KOPT-K1 (cell line): Measurements from ENCODE around the gene TRAF1.
A peak's percentile ranks its signal among the peaks of the same experiment; 100 is the strongest.

Experiments
- H3K27ac ChIP-seq: fragments of 200-600 bp; sonication (generic); 2 replicates; pipeline ENCODE4 v1.5.1; 2016; ENCODE audit warnings: antibody characterized with exemption, mild to moderate bottlenecking, low read depth, low read length; ENCODE audit not compliant: poor library complexity, severe bottlenecking
- H3K36me3 ChIP-seq: fragments of 200-600 bp; sonication (generic); 2 replicates; pipeline ENCODE4 v1.5.1; 2017; ENCODE audit warnings: antibody characterized with exemption, mild to moderate bottlenecking, low read length, moderate library complexity; ENCODE audit not compliant: insufficient read depth
- H3K9me3 ChIP-seq: fragments of 200-600 bp; sonication (generic); 2 replicates; pipeline ENCODE4 v1.5.1; 2017; ENCODE audit warnings: antibody characterized with exemption, low read length, mild to moderate bottlenecking; ENCODE audit not compliant: insufficient read depth, poor library complexity, severe bottlenecking

TRAF1 gene

DNA sequence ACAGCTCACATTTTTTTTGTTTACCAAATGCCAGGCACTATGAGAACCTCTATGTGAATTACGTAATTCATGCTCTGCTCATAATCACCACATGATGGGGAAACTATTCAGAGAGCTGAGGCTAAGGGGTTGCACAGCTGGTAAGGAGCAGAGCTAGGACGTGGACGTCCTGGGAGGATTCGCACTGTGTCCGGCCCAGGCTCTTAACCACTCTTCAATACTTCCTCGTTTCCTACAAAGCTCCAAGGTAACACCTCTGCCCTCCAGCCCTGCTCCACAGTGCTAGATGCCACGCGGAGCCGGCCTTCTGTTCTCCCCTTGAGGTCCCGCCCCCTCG, 58.3 kb downstream of the TRAF1 start:
- peak overlapping the region; percentile 29 for H3K27ac ChIP-seq
- H3K9me3 ChIP-seq = no peaks in the 10 kb centered on the region
- H3K36me3 ChIP-seq = peaks cover 90% of the 10 kb centered on the region

DNA sequence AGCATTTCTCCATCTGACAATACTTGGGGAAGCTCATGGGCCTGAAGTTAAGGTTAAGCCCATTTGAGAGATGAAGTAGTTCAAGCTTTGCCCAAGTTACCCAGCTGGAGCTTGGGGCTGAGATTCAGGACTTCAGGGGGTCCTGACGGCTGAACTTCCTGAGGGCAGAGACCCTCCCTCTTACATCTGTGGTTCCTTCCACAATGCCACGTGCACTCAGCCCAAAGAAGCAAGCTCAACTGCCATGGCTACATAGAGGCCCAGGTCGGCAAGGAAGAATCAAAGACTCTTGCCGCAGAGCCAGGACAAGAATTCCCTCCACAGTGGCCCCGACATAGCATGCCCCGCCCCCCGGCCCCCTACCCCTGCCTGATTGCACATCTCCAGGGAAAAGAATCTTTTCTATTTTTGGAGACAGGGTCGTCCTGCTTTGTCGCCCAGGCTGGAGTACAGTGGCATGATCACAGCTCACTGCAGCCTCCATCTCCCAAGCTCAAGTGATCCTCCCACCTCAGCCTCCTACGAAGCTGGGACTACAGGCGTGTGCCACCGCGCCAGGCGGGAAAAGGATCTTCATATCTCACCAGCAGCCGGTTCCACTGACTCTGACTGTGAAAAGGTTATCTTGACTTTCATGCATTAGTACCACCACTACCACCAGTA, 58.8 kb downstream of the TRAF1 start:
- no peaks in the 10 kb centered on the region for H3K9me3 ChIP-seq
- H3K27ac ChIP-seq = peak overlapping the region; percentile 29
- peaks cover 90% of the 10 kb centered on the region for H3K36me3 ChIP-seq

DNA sequence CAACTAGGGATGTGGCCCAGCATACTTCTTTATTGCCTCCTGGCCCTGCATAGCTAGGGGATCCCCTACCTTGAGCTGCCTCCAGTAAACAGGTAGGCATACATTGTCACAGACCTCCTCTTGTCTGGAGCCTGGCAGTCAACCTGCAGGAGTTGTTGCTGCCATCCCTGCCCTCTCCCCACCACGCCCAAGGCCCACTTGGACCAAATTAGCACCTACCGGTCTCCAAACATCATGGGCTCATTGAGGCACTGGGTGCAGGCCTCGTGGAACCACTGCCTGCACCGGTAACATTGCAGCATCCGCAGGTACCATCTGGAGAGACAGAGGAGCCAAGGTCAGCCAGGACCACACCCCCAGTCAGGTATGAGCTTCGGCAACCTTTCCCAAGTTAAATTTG, 59.9 kb downstream of the TRAF1 start:
- peaks cover 90% of the 10 kb centered on the region for H3K36me3 ChIP-seq
- no peaks in the 10 kb centered on the region for H3K9me3 ChIP-seq
- no peak overlapping the region for H3K27ac ChIP-seq

DNA sequence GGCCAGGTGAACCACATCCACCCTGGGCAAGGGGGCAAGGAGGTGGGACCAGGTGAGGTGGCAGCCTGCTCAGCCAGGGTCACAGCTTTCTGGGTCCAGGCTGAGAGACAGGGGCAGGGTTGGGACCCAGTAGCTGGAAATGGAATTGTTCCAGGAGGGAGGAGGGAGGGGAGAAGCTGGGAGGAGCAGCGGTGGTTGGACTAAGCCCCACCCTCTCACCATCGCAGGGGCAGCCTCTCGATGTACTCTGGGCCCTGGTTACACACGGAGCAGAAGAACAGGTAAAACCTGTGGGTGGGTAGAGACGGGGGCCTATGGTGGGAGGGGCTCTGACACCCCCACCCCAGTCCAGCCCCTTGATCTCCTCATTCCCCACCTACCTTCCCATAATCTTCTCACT, 60.8 kb downstream of the TRAF1 start:
- Histone ChIP-seq H3K36me3 (peaks cover 90% of the 10 kb centered on the region), H3K27ac (no peak overlapping the region)

DNA sequence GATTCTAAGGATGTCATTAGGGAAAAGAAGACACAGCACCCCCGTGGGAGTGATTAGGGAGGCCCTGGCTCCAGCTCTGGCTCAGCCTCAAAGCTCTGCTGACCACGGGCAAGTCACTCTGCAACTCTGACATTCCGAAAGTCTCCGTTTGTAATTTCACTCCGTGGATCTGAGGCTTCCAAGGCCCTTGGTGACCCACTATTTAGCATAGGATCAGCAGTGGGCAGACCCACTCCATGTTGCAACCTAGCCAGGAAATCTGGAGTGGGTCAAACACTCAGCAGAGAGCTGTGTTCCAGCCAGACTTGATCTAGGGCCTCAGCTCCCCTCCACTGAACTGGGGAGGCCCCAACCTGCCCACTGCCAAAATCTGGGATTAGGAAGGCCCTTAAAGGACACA, 61.4 kb downstream of the TRAF1 start:
- Histone ChIP-seq H3K27ac (no peak overlapping the region), H3K9me3 (no peaks in the 10 kb centered on the region), H3K36me3 (peaks cover 90% of the 10 kb centered on the region)

More for the DNA sequence above, 60.8 kb downstream of the TRAF1 start:
- no peaks in the 10 kb centered on the region for H3K9me3 ChIP-seq

DNA sequence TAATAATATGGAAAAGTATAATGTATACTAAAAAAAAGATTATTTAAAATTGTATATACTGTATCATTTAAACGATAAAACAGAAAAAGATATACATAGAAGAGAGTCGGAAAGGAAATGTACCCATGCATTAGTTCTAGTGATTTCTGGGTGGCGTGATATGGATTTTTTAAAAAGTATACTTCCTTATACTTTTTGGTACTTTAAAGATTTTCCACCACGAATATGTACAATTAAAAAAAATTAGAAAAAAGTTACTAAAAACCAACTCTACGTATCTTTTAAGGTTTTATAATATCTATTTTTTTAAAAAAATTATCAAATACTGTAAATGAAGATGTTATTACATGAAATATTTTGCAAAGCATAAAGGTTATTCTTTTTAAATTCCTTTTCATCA, 61.9 kb downstream of the TRAF1 start:
- no peak overlapping the region for H3K27ac ChIP-seq

DNA sequence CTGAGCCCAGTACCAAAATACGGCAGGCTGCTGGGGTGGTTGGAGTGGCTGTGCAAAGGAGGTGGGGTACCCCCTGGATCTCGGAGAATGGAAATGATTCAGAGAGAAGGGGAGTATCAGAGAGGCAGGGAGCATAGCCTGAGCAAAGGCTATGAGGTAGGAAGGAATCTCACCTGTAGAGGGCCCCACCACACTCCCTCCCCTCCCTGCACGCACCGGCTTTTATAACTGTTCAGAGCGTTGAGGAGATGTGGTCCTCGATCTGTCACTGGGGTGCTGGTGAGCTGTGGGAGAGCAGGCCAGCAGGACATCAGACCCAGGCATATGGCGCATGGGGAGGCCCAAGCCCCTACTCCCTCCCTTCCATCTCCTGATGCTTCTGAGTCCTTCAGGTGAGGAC, 62.8 kb downstream of the TRAF1 start:
- Histone ChIP-seq H3K9me3 (no peaks in the 10 kb centered on the region), H3K36me3 (peaks cover 91% of the 10 kb centered on the region), H3K27ac (no peak overlapping the region)

More for the DNA sequence above, 61.9 kb downstream of the TRAF1 start:
- Histone ChIP-seq H3K9me3 (no peaks in the 10 kb centered on the region), H3K36me3 (peaks cover 90% of the 10 kb centered on the region)

DNA sequence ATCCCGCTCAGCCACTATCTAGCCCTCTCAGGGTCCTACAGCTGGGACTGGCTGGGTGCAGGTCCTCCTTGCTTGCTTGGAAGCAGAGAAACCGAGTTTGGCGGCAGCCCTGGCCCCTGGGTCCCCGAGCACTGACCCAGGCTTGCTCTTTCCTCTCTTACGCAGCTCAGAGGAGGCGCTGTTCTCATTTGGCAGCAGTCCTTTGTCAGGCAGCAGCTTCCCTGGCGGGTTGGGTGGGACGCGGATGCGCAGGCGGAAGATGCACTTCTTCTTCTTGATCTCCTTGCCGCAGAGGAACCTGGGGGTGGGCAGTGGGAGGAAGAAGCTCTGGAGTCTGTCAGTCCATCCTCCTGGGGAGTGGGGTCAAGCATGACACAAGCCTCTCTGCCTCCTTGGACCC, 64.1 kb downstream of the TRAF1 start:
- Histone ChIP-seq H3K36me3 (peaks cover 96% of the 10 kb centered on the region), H3K9me3 (no peaks in the 10 kb centered on the region), H3K27ac (no peak overlapping the region)

DNA sequence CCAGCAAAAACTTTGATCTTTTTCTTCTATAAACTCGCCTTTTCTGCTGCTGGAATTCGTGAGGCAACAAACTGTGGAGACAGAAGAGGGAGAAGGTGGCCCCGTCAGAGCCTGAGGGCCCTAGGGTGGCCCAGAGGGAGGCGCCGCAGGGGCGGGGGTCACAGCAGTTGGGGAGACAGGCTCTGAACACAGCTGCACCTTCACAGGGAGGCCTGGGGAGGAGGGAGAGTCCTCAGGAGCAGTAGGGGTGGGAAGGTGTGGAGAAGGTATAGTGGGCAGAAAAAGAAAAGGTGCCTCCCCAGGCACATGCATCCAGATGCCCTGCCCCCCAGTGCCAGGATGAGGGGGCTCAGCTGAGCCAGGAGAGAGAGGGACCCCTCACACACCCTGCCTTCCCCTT, 64.7 kb downstream of the TRAF1 start:
- Histone ChIP-seq H3K9me3 (no peaks in the 10 kb centered on the region), H3K36me3 (peaks cover 96% of the 10 kb centered on the region), H3K27ac (no peak overlapping the region)

DNA sequence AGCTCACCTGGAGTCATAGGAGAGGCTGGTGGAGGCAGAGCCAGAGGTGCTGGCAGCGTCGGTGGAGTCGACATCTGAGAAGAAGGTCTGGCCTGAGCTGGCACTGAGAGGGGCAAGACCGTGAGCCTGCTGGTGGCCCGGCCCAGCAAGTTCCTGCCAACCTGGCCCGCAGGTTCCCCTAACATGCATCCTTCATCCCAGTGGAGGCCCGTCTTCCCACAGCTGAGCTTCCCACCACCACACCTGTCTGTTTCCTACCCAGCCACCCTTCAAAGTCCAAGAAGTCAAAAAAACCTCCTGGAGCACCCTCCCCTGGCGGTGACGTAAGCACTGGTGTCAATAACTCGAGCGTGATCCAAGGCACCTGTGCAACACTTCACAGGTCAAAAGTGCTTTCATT, 66.5 kb downstream of the TRAF1 start:
- Histone ChIP-seq H3K36me3 (peaks cover 96% of the 10 kb centered on the region), H3K9me3 (no peaks in the 10 kb centered on the region), H3K27ac (no peak overlapping the region)

DNA sequence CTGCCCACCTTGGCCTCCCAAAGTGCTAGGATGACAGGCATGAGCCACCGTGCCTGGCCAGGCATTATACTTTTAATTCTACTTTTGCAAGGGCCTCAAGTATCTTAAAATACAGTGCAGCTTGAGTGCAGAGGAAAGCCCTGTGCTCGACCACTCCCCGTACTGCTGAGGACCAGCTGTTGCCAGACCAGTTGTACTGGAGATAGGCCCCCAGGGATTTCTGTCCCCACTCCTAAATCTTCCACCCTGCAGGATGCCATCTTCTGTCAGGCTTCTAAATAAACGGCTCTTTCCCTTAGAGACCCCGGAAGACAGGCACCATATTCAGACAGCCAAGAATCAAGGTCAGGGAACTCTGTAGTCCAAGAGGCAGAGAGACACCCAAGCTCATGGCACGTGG, 67.2 kb downstream of the TRAF1 start:
- H3K36me3 ChIP-seq = peaks cover 100% of the 10 kb centered on the region
- H3K9me3 ChIP-seq = no peaks in the 10 kb centered on the region
- H3K27ac ChIP-seq = no peak overlapping the region

DNA sequence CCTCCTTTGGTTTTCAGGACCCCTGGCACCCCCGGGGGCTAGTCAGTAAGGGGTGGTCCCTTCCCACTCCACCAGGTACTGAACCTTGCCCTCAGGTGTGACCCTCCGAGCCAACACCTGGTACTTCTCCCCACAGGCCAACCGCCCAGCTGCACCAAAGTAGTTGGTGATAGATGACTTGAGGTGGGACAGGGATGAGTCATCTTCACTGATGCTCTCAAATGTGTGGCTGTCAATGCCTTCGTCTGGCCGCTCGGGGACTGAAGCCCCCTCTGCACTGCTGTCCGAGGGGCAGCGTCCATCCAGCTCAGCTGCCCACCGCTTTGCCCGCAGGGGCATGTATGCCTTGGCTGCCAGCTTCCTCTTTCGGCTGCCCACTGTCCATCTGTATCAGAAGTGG, 68.7 kb downstream of the TRAF1 start:
- Histone ChIP-seq H3K36me3 (peaks cover 100% of the 10 kb centered on the region), H3K9me3 (no peaks in the 10 kb centered on the region), H3K27ac (no peak overlapping the region)

DNA sequence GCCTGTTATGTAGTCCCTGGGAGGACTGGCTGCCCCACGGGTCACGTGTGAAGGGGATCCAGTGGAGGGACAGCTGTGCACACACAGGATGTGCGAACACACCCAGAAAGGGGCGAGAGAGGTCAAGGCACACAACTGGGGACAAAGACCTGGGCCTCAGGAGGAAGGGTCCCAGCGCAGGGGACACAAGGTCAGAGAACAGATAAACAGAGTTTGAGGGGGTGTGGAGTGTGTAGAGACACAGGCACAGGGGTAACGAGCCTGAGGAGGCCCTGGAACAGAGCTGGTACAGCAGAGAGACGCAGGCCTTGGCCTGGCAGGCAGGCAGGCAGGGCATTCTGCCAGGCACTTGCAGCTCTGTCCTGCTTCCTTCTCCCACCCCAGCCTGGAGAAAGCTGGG, 69.1 kb downstream of the TRAF1 start:
- Histone ChIP-seq H3K9me3 (no peaks in the 10 kb centered on the region), H3K36me3 (peaks cover 100% of the 10 kb centered on the region)

DNA sequence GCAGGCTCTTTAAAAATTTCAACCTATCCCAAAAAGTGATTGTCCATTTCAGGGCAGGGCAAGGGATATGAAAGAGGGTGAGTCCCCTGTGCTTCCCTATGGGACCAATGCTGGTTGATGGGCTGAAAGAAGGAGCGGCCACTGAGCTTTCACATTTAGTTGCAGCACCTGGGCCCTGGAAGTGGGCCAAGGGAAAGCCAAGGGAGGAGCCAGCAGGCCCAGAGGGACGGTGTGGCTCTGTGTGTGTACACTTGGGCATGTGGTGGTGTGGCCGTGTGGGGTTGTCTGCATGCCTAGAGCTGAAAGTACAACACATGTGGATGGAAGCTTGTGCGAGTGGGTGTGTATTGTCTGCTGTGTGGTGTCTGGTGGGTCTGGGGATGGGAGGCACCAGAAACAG, 69.9 kb downstream of the TRAF1 start:
- Histone ChIP-seq H3K36me3 (peaks cover 100% of the 10 kb centered on the region), H3K9me3 (no peaks in the 10 kb centered on the region), H3K27ac (no peak overlapping the region)

More for the DNA sequence above, 69.1 kb downstream of the TRAF1 start:
- H3K27ac ChIP-seq = no peak overlapping the region

DNA sequence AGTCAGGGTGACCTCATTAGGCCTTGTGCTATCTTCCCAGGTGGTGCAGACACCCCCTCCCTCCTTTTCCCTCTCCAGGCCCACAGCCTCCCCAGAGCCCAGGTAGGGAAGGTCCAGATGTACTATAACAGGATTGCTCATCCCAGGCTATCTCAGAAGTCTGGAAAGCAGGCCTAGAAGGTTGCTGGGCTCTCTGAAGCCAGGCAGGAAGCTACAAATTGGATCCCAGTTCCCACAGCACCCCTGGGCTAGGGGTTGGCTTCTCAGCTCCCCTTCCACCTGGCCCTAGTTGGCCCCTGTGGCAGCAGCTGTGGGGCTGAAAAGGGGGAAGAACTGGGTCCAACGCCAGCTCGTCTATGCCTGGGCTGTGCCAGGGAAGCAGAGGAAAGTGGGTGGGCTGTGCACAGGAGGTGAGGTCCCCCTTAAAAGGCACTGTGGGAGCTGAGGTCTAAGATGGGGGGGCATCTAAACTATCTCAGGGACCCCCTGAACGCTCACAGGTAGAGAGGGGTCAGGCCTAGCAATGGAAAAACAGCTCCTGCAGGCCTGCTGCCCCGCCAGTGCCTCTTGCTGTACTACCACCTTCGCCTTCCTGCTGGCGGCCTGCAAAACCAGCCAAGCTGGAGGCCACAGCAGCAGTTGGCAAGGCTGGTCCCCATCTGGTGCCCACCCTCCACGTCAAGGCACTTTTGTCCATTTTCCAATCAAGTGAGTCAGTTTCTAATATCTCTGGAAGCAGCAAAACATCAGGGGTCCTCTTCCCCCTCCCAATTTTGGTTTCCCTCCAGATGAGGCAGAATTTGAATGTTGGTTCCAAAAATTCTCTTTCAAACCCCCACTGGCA, 70.5 kb downstream of the TRAF1 start:
- Histone ChIP-seq H3K36me3 (peaks cover 100% of the 10 kb centered on the region), H3K9me3 (no peaks in the 10 kb centered on the region), H3K27ac (no peak overlapping the region)
